Measurements from ENCODE around the gene ZFAND6. TPM values are rescaled to one million over a fixed set of nuclear protein-coding genes. Genes with fewer than 3 reads are reported as not detected.
"Not testable (repeated sequence)": the region's sequence is repeated elsewhere in the genome, so short reads cannot be mapped to it uniquely, and the experiment has no call there.

The ZFAND6 gene
- total RNA-seq, 4 donors from 2014 or later, result 85.1 to 151 (median 120) TPM

- TF ChIP-seq, protein P1, sequence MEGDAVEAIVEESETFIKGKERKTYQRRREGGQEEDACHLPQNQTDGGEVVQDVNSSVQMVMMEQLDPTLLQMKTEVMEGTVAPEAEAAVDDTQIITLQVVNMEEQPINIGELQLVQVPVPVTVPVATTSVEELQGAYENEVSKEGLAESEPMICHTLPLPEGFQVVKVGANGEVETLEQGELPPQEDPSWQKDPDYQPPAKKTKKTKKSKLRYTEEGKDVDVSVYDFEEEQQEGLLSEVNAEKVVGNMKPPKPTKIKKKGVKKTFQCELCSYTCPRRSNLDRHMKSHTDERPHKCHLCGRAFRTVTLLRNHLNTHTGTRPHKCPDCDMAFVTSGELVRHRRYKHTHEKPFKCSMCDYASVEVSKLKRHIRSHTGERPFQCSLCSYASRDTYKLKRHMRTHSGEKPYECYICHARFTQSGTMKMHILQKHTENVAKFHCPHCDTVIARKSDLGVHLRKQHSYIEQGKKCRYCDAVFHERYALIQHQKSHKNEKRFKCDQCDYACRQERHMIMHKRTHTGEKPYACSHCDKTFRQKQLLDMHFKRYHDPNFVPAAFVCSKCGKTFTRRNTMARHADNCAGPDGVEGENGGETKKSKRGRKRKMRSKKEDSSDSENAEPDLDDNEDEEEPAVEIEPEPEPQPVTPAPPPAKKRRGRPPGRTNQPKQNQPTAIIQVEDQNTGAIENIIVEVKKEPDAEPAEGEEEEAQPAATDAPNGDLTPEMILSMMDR (IDR thresholded peaks at IDR 0.05), result no peak
- ATAC-seq (ENCODE audit: low FRiP score), result no peak
- DNase-seq (ENCODE audit: low spot score), result no peak
Measured at GRCh38 chr15:80034629-80035028, 24.8 kb upstream of the ZFAND6 start.

DNA sequence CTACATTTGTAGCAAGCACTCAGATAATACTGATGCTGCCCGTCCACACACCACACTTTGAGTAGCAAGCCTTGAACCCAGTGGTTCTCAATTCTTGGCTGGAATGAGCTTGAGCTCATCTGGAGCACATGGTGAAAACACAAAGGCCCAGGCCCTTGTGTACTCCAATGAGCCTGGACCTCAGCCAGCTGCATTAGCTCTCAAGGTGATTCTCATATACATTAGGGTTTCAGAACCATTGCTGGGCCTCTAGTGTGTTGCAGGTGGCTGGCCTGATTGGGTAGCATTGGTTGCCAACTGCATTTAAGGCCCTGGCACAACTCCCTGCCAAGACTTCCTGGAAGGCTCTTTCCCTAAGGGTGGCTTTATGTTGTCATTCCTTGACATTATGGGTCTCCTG, 23.4 kb upstream of the ZFAND6 start:
- DNase-seq (ENCODE audit: low spot score) (no peak), ATAC-seq (ENCODE audit: low FRiP score) (no peak)
- TF ChIP-seq, protein P1 (IDR thresholded peaks at IDR 0.05), result no peak

DNA sequence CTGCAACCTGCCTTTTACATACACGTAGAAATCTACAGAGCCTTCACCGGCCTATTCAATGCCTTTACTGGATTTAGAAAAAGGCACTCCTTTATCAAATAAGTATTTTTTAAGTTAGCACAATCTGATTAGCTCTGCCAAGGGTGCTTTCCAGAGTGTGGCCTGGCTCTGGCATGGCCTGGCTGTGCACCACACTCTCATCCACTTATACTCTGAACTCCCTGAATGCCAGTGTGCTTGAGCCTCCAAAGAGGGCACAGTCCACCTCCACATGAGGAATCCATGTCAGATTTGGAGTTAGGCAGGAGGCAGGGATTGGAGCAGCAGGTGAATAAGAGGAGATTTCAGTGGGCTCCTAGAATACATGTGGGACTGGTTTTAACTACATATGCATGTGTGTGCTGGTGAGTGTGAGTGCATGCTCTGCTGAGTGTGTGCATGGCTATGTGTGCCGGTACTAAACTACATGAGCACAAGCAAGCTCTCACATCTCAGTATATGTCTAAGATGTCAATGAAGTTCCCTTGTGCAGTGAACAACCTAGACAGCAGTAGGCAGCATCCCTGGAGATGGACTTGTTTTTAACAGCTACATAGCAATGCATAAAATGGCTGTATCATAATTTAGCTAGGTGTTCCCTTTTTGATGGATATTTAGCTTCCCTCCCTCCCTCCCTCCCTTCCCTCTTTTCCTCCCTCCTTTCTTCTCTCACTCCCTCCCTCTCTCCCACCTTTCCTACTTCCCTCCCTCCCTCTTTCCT, 17.8 kb upstream of the ZFAND6 start:
- DNase-seq (ENCODE audit: low spot score), result no peak
- TF ChIP-seq, protein P1 (IDR thresholded peaks at IDR 0.05), result no peak
- ATAC-seq (ENCODE audit: low FRiP score), result no peak

DNA sequence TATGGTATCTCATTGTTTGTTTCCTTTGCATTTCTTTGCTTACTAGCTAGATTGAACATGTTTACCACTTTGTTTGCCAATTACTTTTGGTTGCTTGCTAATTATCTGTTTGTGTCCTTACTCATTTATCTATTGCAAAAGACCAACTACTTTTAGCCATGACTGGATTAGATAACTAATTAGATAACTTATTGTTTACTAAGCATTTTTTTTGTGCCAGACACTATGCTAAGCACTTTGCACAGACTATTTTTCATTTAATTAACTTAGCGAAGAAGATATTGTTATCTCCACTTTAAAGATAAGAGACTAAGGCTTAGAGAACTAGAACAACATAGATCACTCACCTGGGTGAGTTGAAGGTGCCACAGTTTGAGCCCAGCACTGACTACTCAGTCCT, 16.9 kb upstream of the ZFAND6 start:
- DNase-seq (ENCODE audit: low spot score) (no peak), ATAC-seq (ENCODE audit: low FRiP score) (no peak)
- TF ChIP-seq, protein P1 (IDR thresholded peaks at IDR 0.05), result no peak

DNA sequence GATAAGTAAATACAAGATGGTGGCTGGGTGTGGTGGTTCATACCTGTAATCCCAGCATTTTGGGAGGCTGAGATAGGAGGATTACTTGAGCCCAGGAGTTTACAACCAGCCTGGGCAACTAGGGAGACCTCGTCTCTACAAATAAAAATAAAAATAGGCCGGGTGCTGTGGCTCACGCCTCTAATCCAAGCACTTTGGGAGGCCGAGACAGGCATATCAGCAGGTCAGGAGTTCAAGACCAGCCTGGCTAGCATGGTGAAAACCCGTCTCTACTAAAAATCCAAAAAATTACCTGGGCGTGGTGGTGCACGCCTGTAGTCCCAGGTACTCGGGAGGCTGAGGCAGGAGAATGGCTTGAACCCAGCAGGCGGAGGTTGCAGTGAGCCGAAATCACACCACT, 14.3 kb upstream of the ZFAND6 start:
- not testable (repeated sequence) for ATAC-seq (ENCODE audit: low FRiP score); DNase-seq (ENCODE audit: low spot score)

- ATAC-seq (ENCODE audit: low FRiP score) (no peak), DNase-seq (ENCODE audit: low spot score) (no peak)
- TF ChIP-seq, protein P1 (IDR thresholded peaks at IDR 0.05), result no peak
Measured at GRCh38 chr15:80049046-80049445, 10.4 kb upstream of the ZFAND6 start.

- no peak for DNase-seq (ENCODE audit: low spot score)
- ATAC-seq (ENCODE audit: low FRiP score), result no peak
- TF ChIP-seq, protein P1 (IDR thresholded peaks at IDR 0.05), result no peak
Measured at GRCh38 chr15:80052597-80053304, 6.7 kb upstream of the ZFAND6 start.
